Activated CD8-positive, alpha-beta T cell treated with anti-CD3 and anti-CD28 coated beads, Interleukin-2, amount 10 ng/mL, durations not matched to agents 7 days and 5 days (primary cell): ENCODE measurements around the gene MAP2K3. TPM values are rescaled to one million over a fixed set of nuclear protein-coding genes. Genes with fewer than 3 reads are reported as not detected.
"Not testable (repeated sequence)": the region's sequence is repeated elsewhere in the genome, so short reads cannot be mapped to it uniquely, and the experiment has no call there.

ENCODE experiments used
- ATAC-seq: fragments of 150-1000 bp; cut with Tn5 transposase; one replicate; pipeline ENCODE4 v1.10.0; 2021; ENCODE audit warnings: moderate library complexity
- CTCF ChIA-PET: fragments of 350-600 bp; sonication (Branson Sonifier 250); formaldehyde crosslinking; loops from one replicate; lab custom pipeline; 2021; ENCODE audit warnings: antibody characterized with exemption; lab: Charles Lee
- POLR2A ChIA-PET: fragments of 350-600 bp; sonication (Branson Sonifier 250); formaldehyde crosslinking; loops from one replicate; lab custom pipeline; 2021; ENCODE audit warnings: antibody characterized with exemption; lab: Charles Lee
- DNase-seq: peaks from one replicate; pipeline ENCODE4 v3.0.0-alpha.2; 2020
- H3K27ac Mint-ChIP-seq: one replicate; pipeline ENCODE4 v1.8.0; 2021; ENCODE audit warnings: mild to moderate bottlenecking, mixed read lengths
- H3K27me3 Mint-ChIP-seq: one replicate; pipeline ENCODE4 v1.8.0; 2021; ENCODE audit warnings: low read depth, mixed read lengths
- H3K36me3 Mint-ChIP-seq: one replicate; pipeline ENCODE4 v1.8.0; 2021; ENCODE audit warnings: low read depth, mixed read lengths
- H3K4me1 Mint-ChIP-seq: one replicate; pipeline ENCODE4 v1.8.0; 2021; ENCODE audit warnings: low read depth, mixed read lengths
- H3K4me3 Mint-ChIP-seq: one replicate; pipeline ENCODE4 v1.8.0; 2021; ENCODE audit warnings: mild to moderate bottlenecking, mixed read lengths
- H3K9me3 Mint-ChIP-seq: one replicate; pipeline ENCODE4 v1.8.0; 2022; ENCODE audit warnings: mixed read lengths; ENCODE audit not compliant: insufficient read depth
- total RNA-seq, 2 experiments: library from RNA; stranded (reverse); gene quantifications; one replicate each; pipeline ENCODE4 v1.2.3, GENCODE V29; 2021

MAP2K3 gene
- total RNA-seq, 2 experiments from 2014 or later, result 57.4 to 57.8 TPM

- CTCF ChIA-PET, H3K4me1 Mint-ChIP-seq, POLR2A ChIA-PET, H3K36me3 Mint-ChIP-seq, DNase-seq, H3K4me3 Mint-ChIP-seq, H3K27me3 Mint-ChIP-seq, ATAC-seq, H3K9me3 Mint-ChIP-seq, H3K27ac Mint-ChIP-seq: not testable (repeated sequence)
These were observed 62.2 kb downstream of the MAP2K3 start for GRCh38 chr17:21346651-21347250.

GRCh38 chr17:21347660-21348059 is 63.1 kb downstream of the MAP2K3 start:
- DNase-seq, H3K4me1 Mint-ChIP-seq, H3K27me3 Mint-ChIP-seq, H3K4me3 Mint-ChIP-seq, H3K27ac Mint-ChIP-seq, H3K36me3 Mint-ChIP-seq, H3K9me3 Mint-ChIP-seq, CTCF ChIA-PET, ATAC-seq, POLR2A ChIA-PET: not testable (repeated sequence)

- CTCF ChIA-PET, H3K9me3 Mint-ChIP-seq, DNase-seq, H3K27ac Mint-ChIP-seq, H3K4me3 Mint-ChIP-seq, POLR2A ChIA-PET, H3K36me3 Mint-ChIP-seq, H3K27me3 Mint-ChIP-seq, ATAC-seq, H3K4me1 Mint-ChIP-seq: not testable (repeated sequence)
These were observed 63.8 kb downstream of the MAP2K3 start for GRCh38 chr17:21348081-21348925.

- H3K27me3 Mint-ChIP-seq, H3K4me3 Mint-ChIP-seq, ATAC-seq, CTCF ChIA-PET, POLR2A ChIA-PET, H3K36me3 Mint-ChIP-seq, DNase-seq, H3K27ac Mint-ChIP-seq, H3K4me1 Mint-ChIP-seq, H3K9me3 Mint-ChIP-seq: not testable (repeated sequence)
These were observed 64.4 kb downstream of the MAP2K3 start for GRCh38 chr17:21348926-21349261.

- POLR2A ChIA-PET, H3K27me3 Mint-ChIP-seq, H3K27ac Mint-ChIP-seq, ATAC-seq, H3K4me1 Mint-ChIP-seq, H3K9me3 Mint-ChIP-seq, DNase-seq, H3K36me3 Mint-ChIP-seq, CTCF ChIA-PET, H3K4me3 Mint-ChIP-seq: not testable (repeated sequence)
These were observed 65.0 kb downstream of the MAP2K3 start for GRCh38 chr17:21349358-21350050.

- ATAC-seq, H3K27me3 Mint-ChIP-seq, H3K4me3 Mint-ChIP-seq, H3K4me1 Mint-ChIP-seq, CTCF ChIA-PET, POLR2A ChIA-PET, H3K27ac Mint-ChIP-seq, DNase-seq, H3K9me3 Mint-ChIP-seq, H3K36me3 Mint-ChIP-seq: not testable (repeated sequence)
These were observed 66.0 kb downstream of the MAP2K3 start for GRCh38 chr17:21350495-21350894.

GRCh38 chr17:21351366-21352065 is 67.0 kb downstream of the MAP2K3 start:
- Mint-ChIP-seq H3K27me3 (no peaks in the 10 kb centered on the region), H3K27ac (no peak overlapping the region), H3K4me3 (no peak overlapping the region), H3K36me3 (no peaks in the 10 kb centered on the region), H3K9me3 (no peaks in the 10 kb centered on the region), H3K4me1 (peaks cover 3% of the 10 kb centered on the region)
- ChIA-PET POLR2A (no interaction called here), CTCF (no interaction called here)
- ATAC-seq (no peak), DNase-seq (no peak)

- CTCF ChIA-PET, result no interaction called here
- DNase-seq, result no peak
- POLR2A ChIA-PET, result no interaction called here
- H3K9me3 Mint-ChIP-seq, result no peaks in the 10 kb centered on the region
- no peak overlapping the region for H3K27ac Mint-ChIP-seq
- no peaks in the 10 kb centered on the region for H3K36me3 Mint-ChIP-seq
- peaks cover 3% of the 10 kb centered on the region for H3K4me1 Mint-ChIP-seq
- no peak for ATAC-seq
- H3K27me3 Mint-ChIP-seq, result no peaks in the 10 kb centered on the region
- no peak overlapping the region for H3K4me3 Mint-ChIP-seq
These were observed 67.9 kb downstream of the MAP2K3 start for GRCh38 chr17:21352221-21352980.

GRCh38 chr17:21352981-21353265 is 68.4 kb downstream of the MAP2K3 start:
- peaks cover 3% of the 10 kb centered on the region for H3K4me1 Mint-ChIP-seq
- no peaks in the 10 kb centered on the region for H3K9me3 Mint-ChIP-seq
- DNase-seq (no peak), ATAC-seq (no peak)
- no peaks in the 10 kb centered on the region for H3K36me3 Mint-ChIP-seq
- H3K27me3 Mint-ChIP-seq, result no peaks in the 10 kb centered on the region
- no peak overlapping the region for H3K27ac Mint-ChIP-seq
- no peak overlapping the region for H3K4me3 Mint-ChIP-seq
- POLR2A ChIA-PET, result no interaction called here
- CTCF ChIA-PET, result no interaction called here

- Mint-ChIP-seq H3K27ac (no peak overlapping the region), H3K9me3 (no peaks in the 10 kb centered on the region), H3K36me3 (no peaks in the 10 kb centered on the region), H3K4me1 (no peaks in the 10 kb centered on the region), H3K4me3 (no peak overlapping the region), H3K27me3 (no peaks in the 10 kb centered on the region)
- ChIA-PET POLR2A (no interaction called here), CTCF (no interaction called here)
- no peak for DNase-seq
- no peak for ATAC-seq
These were observed 69.0 kb downstream of the MAP2K3 start for GRCh38 chr17:21353326-21354010.

GRCh38 chr17:21354796-21355385 is 70.4 kb downstream of the MAP2K3 start:
- CTCF ChIA-PET, result no interaction called here
- no peak for ATAC-seq
- H3K27me3 Mint-ChIP-seq, result no peaks in the 10 kb centered on the region
- no peaks in the 10 kb centered on the region for H3K9me3 Mint-ChIP-seq
- POLR2A ChIA-PET, result no interaction called here
- no peaks in the 10 kb centered on the region for H3K4me1 Mint-ChIP-seq
- no peak for DNase-seq
- no peak overlapping the region for H3K27ac Mint-ChIP-seq
- H3K4me3 Mint-ChIP-seq, result no peak overlapping the region
- H3K36me3 Mint-ChIP-seq, result no peaks in the 10 kb centered on the region
